ENCODE data around the gene SCYGR6. TPM values are rescaled to one million over a fixed set of nuclear protein-coding genes. Genes with fewer than 3 reads are reported as not detected.

The SCYGR6 gene
- total RNA-seq (2014; rRNA removed): not detected in 2 replicates
- not detected for Bru-seq, nascent RNA
- BruChase-seq, experiment 1, labeled RNA remaining after a 6-hour chase: not detected
- BruChase-seq, experiment 2, labeled RNA remaining after a 2-hour chase: not detected
- long read RNA-seq: 0 reads

- TF ChIP-seq EZH2 (IDR thresholded peaks at IDR 0.05; ENCODE audit: low read length, unreplicated experiment) (no peak), CTCF (conservative IDR thresholded peaks at IDR 0.05; ENCODE audit: low read depth, low read length) (no peak), EZH2phosphoT487 (IDR thresholded peaks at IDR 0.05; ENCODE audit: borderline replicate concordance, low read length) (no peak)
- intact Hi-C loops (cut with micrococcal nuclease): no loop called here
- H2AFZ ChIP-seq (ENCODE audit: low read length): no peak within 1 kb of the TSS
- no peaks in the 10 kb centered on the region for H3K79me2 ChIP-seq (ENCODE audit: low read length)
- no TSS peak for BruUV-seq (replicated peaks)
- H3K4me3 ChIP-seq (ENCODE audit: low read length): no peak within 1 kb of the TSS
- no peak within 1 kb of the TSS for H3K9ac ChIP-seq (ENCODE audit: low read length)
- no peak within 1 kb of the TSS for H3K27ac ChIP-seq (ENCODE audit: low read length)
- no peaks in the 10 kb centered on the region for H3F3A ChIP-seq (ENCODE audit: low read length, unreplicated experiment)
- no peaks in the 10 kb centered on the region for H3K9me2 ChIP-seq (replicated peaks; ENCODE audit: low read length)
- H3K27me3 ChIP-seq (ENCODE audit: low read length): no peaks in the 10 kb centered on the region
- H3K4me2 ChIP-seq (ENCODE audit: low read length): no peak within 1 kb of the TSS
- CTCF ChIA-PET: interaction anchor here (0.7 kb wide), 1 partner anchor 590 kb away, joined by 3 read pairs; no protein-coding TSS in a partner anchor
- H3K9me3 ChIP-seq (ENCODE audit: low read length): no peaks in the 10 kb centered on the region
- no peak for DNase-seq
- ATAC-seq: no peak
- H3K36me3 ChIP-seq (ENCODE audit: low read depth, low read length): no peaks in the 10 kb centered on the region
- H4K20me1 ChIP-seq (ENCODE audit: low read length): no peaks in the 10 kb centered on the region
- POLR2A ChIA-PET (ENCODE audit: unreplicated experiment): no interaction called here
- H3K4me1 ChIP-seq (ENCODE audit: insufficient read depth, low read length): no peaks in the 10 kb centered on the region
Measured at GRCh38 chr2:227724394-227725039, at the start of gene SCYGR6. Gene SCYGR6 (minus strand): TSS chr2:227724757. CDS start chr2:227724757, 0 bp downstream.

GRCh38 chr2:227774011-227774624 is 49.6 kb upstream of the SCYGR6 start:
- Histone ChIP-seq H3K27me3 (ENCODE audit: low read length) (no peaks in the 10 kb centered on the region), H3K4me1 (ENCODE audit: insufficient read depth, low read length) (no peaks in the 10 kb centered on the region), H3K4me2 (ENCODE audit: low read length) (no peak overlapping the region), H3K9ac (ENCODE audit: low read length) (no peak overlapping the region), H3K4me3 (ENCODE audit: low read length) (no peak overlapping the region), H3K9me3 (ENCODE audit: low read length) (no peaks in the 10 kb centered on the region), H2AFZ (ENCODE audit: low read length) (no peak overlapping the region), H4K20me1 (ENCODE audit: low read length) (no peaks in the 10 kb centered on the region), H3K36me3 (ENCODE audit: low read depth, low read length) (no peaks in the 10 kb centered on the region), H3K79me2 (ENCODE audit: low read length) (no peaks in the 10 kb centered on the region), H3K9me2 (replicated peaks; ENCODE audit: low read length) (no peaks in the 10 kb centered on the region), H3K27ac (ENCODE audit: low read length) (no peak overlapping the region), H3F3A (ENCODE audit: low read length, unreplicated experiment) (no peaks in the 10 kb centered on the region)
- peak; percentile 45 for DNase-seq
- CTCF ChIA-PET: no interaction called here
- POLR2A ChIA-PET (ENCODE audit: unreplicated experiment): no interaction called here
- intact Hi-C loops (cut with micrococcal nuclease): loop anchor here (2.0 kb wide), 1 partner anchor 89 kb away; no protein-coding TSS in a partner anchor
- ATAC-seq: no peak
- no peak for TF ChIP-seq EZH2phosphoT487 (IDR thresholded peaks at IDR 0.05; ENCODE audit: borderline replicate concordance, low read length)
- peak; percentile 60 for TF ChIP-seq CTCF (conservative IDR thresholded peaks at IDR 0.05; ENCODE audit: low read depth, low read length)
- no TSS peak for BruUV-seq (replicated peaks)

- H3K9me3 ChIP-seq (ENCODE audit: low read length): no peaks in the 10 kb centered on the region
- H3F3A ChIP-seq (ENCODE audit: low read length, unreplicated experiment): no peaks in the 10 kb centered on the region
- H3K4me1 ChIP-seq (ENCODE audit: insufficient read depth, low read length): no peaks in the 10 kb centered on the region
- DNase-seq (no peak), ATAC-seq (no peak)
- no peaks in the 10 kb centered on the region for H3K9me2 ChIP-seq (replicated peaks; ENCODE audit: low read length)
- ChIA-PET CTCF (no interaction called here), POLR2A (ENCODE audit: unreplicated experiment) (no interaction called here)
- no peak overlapping the region for H2AFZ ChIP-seq (ENCODE audit: low read length)
- BruUV-seq (replicated peaks): no TSS peak
- H4K20me1 ChIP-seq (ENCODE audit: low read length): no peaks in the 10 kb centered on the region
- no peaks in the 10 kb centered on the region for H3K36me3 ChIP-seq (ENCODE audit: low read depth, low read length)
- H3K79me2 ChIP-seq (ENCODE audit: low read length): no peaks in the 10 kb centered on the region
- no peak overlapping the region for H3K4me2 ChIP-seq (ENCODE audit: low read length)
- H3K27me3 ChIP-seq (ENCODE audit: low read length): no peaks in the 10 kb centered on the region
- intact Hi-C loops (cut with micrococcal nuclease): no loop called here
- no peak overlapping the region for H3K9ac ChIP-seq (ENCODE audit: low read length)
- no peak overlapping the region for H3K27ac ChIP-seq (ENCODE audit: low read length)
- no peak for TF ChIP-seq EZH2 (IDR thresholded peaks at IDR 0.05; ENCODE audit: low read length, unreplicated experiment)
- TF ChIP-seq EZH2phosphoT487 (IDR thresholded peaks at IDR 0.05; ENCODE audit: borderline replicate concordance, low read length): no peak
- TF ChIP-seq CTCF (conservative IDR thresholded peaks at IDR 0.05; ENCODE audit: low read depth, low read length): no peak
- no peak overlapping the region for H3K4me3 ChIP-seq (ENCODE audit: low read length)
Measured at GRCh38 chr2:227772932-227773331, 48.4 kb upstream of the SCYGR6 start.

All from PC-3 (cell line).